Fibroblast of the aortic adventitia (primary cell): Measurements from ENCODE around the gene ILKAP. TPM values are rescaled to one million over a fixed set of nuclear protein-coding genes. Genes with fewer than 3 reads are reported as not detected.

Experiments
- DNase-seq: peaks from one replicate; pipeline ENCODE4 v3.0.0-alpha.2; 2010; ENCODE audit warnings: low read depth
- H3K4me3 ChIP-seq: 2 replicates; pipeline ENCODE4 v1.5.1; 2011; ENCODE audit warnings: low read depth, mild to moderate bottlenecking, control low read depth, low read length, moderate library complexity
- total RNA-seq: library from RNA; depleted of rRNA; stranded (reverse); fragments of >200 nt; gene quantifications from 2 replicates; pipeline ENCODE4 v1.2.3, GENCODE V29; 2012; ENCODE audit warnings: low replicate concordance
- TF ChIP-seq, protein P1 (sequence below): IDR thresholded peaks from 2 replicates; pipeline ENCODE4 v1.5.1; 2011; ENCODE audit warnings: mild to moderate bottlenecking, low read length, control low read depth, inconsistent platforms; ENCODE audit not compliant: insufficient read depth

ILKAP gene
- total RNA-seq, 1 donor = 19.0 TPM

DNA sequence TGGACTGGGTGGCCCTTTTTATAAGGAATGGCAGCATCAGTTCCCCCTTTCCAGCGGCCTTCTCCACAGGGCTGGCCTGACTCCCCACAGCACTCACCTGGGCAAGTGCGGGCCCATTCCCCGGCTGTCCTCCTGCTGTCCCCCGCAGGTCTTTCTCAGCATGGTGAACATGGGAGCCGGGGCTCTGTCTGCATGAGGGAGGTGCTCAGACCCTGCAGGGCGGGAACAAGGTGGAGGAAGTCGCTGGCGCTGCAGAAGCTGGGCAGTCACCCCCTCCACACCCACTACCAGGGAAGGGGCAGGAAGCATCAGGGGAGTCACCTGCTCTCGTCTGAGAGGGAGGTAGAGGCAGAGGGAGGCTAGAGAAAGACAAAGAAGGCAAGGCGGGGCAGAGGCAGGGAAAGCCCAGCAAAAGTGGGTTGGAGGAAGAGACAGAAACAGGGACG, 24.1 kb upstream of the ILKAP start:
- TF ChIP-seq, protein P1, sequence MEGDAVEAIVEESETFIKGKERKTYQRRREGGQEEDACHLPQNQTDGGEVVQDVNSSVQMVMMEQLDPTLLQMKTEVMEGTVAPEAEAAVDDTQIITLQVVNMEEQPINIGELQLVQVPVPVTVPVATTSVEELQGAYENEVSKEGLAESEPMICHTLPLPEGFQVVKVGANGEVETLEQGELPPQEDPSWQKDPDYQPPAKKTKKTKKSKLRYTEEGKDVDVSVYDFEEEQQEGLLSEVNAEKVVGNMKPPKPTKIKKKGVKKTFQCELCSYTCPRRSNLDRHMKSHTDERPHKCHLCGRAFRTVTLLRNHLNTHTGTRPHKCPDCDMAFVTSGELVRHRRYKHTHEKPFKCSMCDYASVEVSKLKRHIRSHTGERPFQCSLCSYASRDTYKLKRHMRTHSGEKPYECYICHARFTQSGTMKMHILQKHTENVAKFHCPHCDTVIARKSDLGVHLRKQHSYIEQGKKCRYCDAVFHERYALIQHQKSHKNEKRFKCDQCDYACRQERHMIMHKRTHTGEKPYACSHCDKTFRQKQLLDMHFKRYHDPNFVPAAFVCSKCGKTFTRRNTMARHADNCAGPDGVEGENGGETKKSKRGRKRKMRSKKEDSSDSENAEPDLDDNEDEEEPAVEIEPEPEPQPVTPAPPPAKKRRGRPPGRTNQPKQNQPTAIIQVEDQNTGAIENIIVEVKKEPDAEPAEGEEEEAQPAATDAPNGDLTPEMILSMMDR = no peak
- no peak overlapping the region for H3K4me3 ChIP-seq
- no peak for DNase-seq

DNA sequence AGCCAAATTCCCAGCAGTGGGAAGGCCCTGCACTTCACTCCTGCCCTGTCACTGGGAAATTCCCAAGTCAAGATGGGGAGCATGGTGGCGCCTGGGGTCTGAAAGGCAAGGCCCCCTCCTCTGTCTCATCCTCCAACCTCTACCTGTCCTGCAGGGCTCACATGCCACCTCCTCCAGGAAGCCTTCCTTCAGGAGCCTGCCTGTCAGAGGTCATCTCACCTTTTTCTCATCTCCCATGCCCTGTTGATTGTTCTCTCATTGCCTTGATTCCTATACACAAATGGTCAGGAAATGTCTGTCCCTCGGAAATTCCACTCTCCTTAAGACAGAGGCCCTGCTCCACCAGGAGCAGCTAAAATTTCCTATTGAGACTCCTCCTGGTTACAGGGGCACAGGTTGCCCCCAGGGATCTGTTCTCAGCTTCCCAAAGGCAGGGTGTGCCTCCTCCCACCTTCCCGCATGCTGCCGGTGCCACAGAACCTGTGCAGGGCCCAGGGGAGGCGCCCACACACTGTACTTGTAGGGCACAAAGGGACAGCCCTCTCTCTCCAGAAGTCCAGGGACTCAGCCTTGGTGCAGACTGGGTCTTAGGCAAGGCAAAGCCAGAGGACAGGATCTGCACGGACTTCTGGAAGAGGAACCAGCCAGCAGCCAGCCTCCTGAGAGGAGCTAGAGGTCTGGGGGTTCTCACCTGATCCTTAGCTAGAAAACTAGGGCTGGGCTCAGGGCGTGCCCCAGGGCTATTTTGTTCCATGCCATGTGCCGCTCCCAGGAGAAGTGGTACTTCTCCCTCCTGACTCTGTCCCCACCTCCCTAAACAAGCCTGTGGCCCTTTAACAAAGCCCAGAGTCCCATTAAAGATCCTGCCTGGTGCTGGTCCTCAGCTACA, 23.4 kb upstream of the ILKAP start:
- no peak for DNase-seq
- TF ChIP-seq, protein P1 = no peak

DNA sequence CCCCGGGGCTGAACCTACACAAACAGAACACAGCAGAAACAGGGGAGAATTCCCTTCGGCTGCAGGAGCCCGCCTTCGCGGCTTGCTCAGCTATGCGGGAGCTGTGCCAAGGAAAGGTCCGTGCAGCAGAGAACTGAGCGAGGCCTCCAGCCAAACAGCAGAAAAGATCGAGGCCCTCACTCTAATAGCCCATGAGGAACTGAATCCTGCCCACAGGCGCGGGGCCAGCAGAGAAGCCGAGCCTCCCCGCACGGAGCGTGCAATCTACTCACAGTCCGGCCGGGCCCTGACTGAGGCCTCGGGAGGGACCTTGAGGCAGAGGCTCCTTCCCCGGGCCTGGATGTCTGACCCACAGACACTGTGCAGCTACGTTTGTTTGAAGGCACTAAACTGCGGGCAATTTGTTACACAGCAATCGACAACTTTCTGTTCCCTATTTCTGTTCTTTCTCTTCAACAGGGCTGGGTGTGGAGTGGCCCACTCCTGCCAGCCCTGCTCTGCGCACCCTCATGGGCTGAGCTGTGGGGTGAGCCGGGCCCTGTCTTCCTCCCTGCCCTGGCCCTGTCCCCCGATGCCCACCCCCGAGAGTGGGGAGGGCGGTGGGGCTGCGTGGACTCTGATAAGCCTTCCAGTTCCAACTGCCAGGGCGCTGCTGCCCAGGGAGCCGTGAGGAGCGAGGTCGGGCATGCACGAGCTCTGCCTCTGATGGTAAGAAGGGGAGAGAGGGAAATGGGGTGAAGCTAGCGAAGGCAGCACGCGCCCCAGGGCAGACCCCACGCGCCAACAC, 22.6 kb upstream of the ILKAP start:
- TF ChIP-seq, protein P1 = no peak
- peak; percentile 51 for DNase-seq
- H3K4me3 ChIP-seq = no peak overlapping the region

More for the DNA sequence above, 23.4 kb upstream of the ILKAP start:
- H3K4me3 ChIP-seq = no peak overlapping the region

DNA sequence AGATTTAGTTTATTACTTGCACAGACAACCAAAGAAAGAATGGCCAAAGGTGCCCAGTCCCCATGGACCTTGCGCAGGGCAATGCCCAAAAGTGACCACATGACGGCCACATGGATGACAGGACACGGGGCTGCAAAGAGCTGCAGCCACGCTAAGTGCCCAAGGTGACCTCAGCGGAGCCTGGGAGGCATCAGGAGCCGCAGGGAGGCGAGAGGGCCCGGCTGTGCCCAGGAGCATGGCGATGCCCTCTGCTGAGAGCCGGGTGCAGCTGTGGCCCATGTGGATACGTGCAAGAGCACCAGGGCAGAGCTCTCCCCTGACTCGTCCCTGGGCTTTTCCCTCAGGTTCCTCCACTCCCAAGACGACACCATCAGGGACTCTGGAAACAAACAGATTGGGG, 21.6 kb upstream of the ILKAP start:
- DNase-seq = no peak
- TF ChIP-seq, protein P1 = no peak
- H3K4me3 ChIP-seq = no peak overlapping the region

DNA sequence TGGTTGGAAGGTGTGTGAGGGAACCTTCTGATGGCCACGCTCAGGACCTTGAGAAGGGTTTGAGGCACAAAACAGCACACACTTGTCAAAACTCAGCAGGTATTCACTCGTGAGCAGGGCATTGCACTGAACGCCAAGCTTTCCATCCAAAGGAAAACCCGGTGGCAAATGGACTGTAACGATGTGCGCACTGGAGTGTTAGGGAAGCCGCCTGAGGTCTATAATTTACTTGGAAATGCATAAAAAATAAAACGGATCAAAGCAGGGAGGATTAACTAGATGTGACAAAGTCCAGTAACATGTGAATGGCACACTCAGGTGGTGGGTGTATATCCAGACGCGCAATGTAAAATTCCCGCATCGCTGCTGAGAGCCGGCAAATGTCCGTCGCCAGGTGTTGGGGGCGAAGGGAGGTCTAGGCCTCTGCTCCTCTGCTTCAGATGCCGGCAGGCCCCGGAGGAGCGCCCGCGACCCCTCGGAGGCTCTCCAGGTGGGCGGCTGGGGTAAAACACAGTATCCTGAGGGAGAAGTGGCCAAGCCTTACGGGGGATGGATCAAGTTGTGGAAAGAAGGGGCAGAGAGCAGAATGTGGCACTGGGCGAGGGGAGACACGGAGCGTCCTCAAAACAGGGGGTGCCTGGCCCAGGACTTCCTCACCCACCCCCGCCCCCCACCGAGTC, 21.0 kb upstream of the ILKAP start:
- TF ChIP-seq, protein P1 = no peak
- no peak for DNase-seq
- H3K4me3 ChIP-seq = no peak overlapping the region

DNA sequence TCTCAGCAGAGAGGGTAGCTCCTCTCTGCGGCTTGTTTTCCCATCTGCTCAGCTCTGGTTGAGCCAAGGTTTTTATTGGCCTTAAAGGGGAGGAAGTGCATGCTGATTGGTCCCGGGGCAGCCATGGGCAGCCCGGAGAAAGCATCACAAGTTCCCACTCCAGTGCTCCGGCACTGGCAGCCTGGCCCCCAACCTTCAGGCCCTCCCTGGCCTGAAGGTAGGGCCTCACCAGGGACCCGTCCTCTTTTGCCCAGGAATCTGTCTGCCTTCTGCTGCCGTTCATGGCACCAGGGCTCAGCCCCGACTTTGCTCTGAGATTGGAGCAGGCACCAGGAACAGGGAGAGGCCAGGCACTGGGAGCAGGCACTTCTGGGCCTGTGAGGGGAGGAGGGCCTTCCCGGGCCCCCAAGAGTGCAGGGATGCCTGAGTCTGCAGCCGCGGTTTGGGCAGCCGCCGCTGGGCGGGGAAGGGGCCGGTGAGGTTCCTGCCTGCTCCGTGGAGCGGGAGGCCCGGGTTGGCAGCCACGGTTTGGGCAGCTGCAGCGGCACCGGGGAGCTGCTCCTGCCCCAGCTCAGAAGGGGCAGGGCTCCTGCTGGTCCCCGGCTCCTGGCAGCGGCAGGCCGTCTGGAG, 17.5 kb upstream of the ILKAP start:
- peak; percentile 41 for DNase-seq
- TF ChIP-seq, protein P1 = no peak

More for the DNA sequence above, 17.5 kb upstream of the ILKAP start:
- H3K4me3 ChIP-seq = peak overlapping the region; percentile 9
